ENCODE results near the gene ACTR8. TPM values are rescaled to one million over a fixed set of nuclear protein-coding genes. Genes with fewer than 3 reads are reported as not detected.
A peak's percentile ranks its signal among the peaks of the same experiment; 100 is the strongest.

Gene ACTR8
- total RNA-seq, 6 donors from 2014 or later = 16.2 to 29.7 (median 20.4) TPM

GRCh38 chr3:53826048-53826447, 55.9 kb downstream of the ACTR8 start:
- H3K4me1 ChIP-seq = peaks cover 0 to 19% (median 0%) of the 10 kb centered on the region in 4 donors

GRCh38 chr3:53824795-53825194, 57.2 kb downstream of the ACTR8 start:
- peaks cover 0 to 2% (median 0%) of the 10 kb centered on the region in 4 donors for H3K36me3 ChIP-seq
- no peak overlapping the region for H3K27ac ChIP-seq
- DNase-seq (no peak), ATAC-seq (ENCODE audit: low FRiP score in 2 of 2) (no peak)
- H3K4me1 ChIP-seq = peaks cover 0 to 19% (median 0%) of the 10 kb centered on the region in 4 donors
- H3K27me3 ChIP-seq = no peaks in the 10 kb centered on the region
- no peaks in the 10 kb centered on the region for H3K9me3 ChIP-seq
- TF ChIP-seq EP300 (IDR thresholded peaks at IDR 0.05) = no peak
- TF ChIP-seq POLR2A (IDR thresholded peaks at IDR 0.05) = no peak
- no peak for TF ChIP-seq CTCF (IDR thresholded peaks at IDR 0.05)
- TF ChIP-seq POLR2AphosphoS5 (IDR thresholded peaks at IDR 0.05) = no peak
- WGBS, 2 donors = 90 to 95% methylated on average over 4 of the region's 4 CpGs
- no peak overlapping the region for H3K4me3 ChIP-seq

More at GRCh38 chr3:53826048-53826447, 55.9 kb downstream of the ACTR8 start:
- H3K27me3 ChIP-seq = no peaks in the 10 kb centered on the region
- no peaks in the 10 kb centered on the region for H3K36me3 ChIP-seq
- ATAC-seq (ENCODE audit: low FRiP score in 2 of 2) (no peak), DNase-seq (no peak)
- TF ChIP-seq POLR2A (IDR thresholded peaks at IDR 0.05) = no peak
- TF ChIP-seq EP300 (IDR thresholded peaks at IDR 0.05) = no peak
- no peak for TF ChIP-seq POLR2AphosphoS5 (IDR thresholded peaks at IDR 0.05)
- no peak for TF ChIP-seq CTCF (IDR thresholded peaks at IDR 0.05)
- no peak overlapping the region for H3K27ac ChIP-seq
- H3K9me3 ChIP-seq = no peaks in the 10 kb centered on the region
- WGBS, 2 donors = 68 to 80% methylated on average over 1 of the region's 1 CpG
- H3K4me3 ChIP-seq = no peak overlapping the region

GRCh38 chr3:53823956-53824657, 57.8 kb downstream of the ACTR8 start:
- no peak overlapping the region for H3K4me3 ChIP-seq
- ATAC-seq (ENCODE audit: low FRiP score in 2 of 2) = no peak
- 67 to 80% methylated on average over 5 to 10 of the region's 10 CpGs for WGBS, 2 donors
- peaks cover 0 to 2% (median 2%) of the 10 kb centered on the region in 4 donors for H3K36me3 ChIP-seq
- no peaks in the 10 kb centered on the region for H3K9me3 ChIP-seq
- DNase-seq = no peak
- TF ChIP-seq POLR2A (IDR thresholded peaks at IDR 0.05) (no peak), POLR2AphosphoS5 (IDR thresholded peaks at IDR 0.05) (no peak), CTCF (IDR thresholded peaks at IDR 0.05) (no peak), EP300 (IDR thresholded peaks at IDR 0.05) (no peak)
- H3K27ac ChIP-seq = no peak overlapping the region
- no peaks in the 10 kb centered on the region for H3K27me3 ChIP-seq
- H3K4me1 ChIP-seq = peaks cover 0 to 17% (median 0%) of the 10 kb centered on the region in 4 donors

- ATAC-seq (ENCODE audit: low FRiP score in 2 of 2) (no peak), DNase-seq (peak in 1 of 2 donors; percentile 80)
- Histone ChIP-seq H3K27ac (no peak overlapping the region), H3K9me3 (no peaks in the 10 kb centered on the region), H3K4me1 (peaks cover 0 to 9% (median 0%) of the 10 kb centered on the region in 4 donors), H3K36me3 (peaks cover 0 to 10% (median 4%) of the 10 kb centered on the region in 4 donors), H3K4me3 (no peak overlapping the region), H3K27me3 (no peaks in the 10 kb centered on the region)
- TF ChIP-seq CTCF (IDR thresholded peaks at IDR 0.05) (no peak), POLR2AphosphoS5 (IDR thresholded peaks at IDR 0.05) (no peak), EP300 (IDR thresholded peaks at IDR 0.05) (no peak), POLR2A (IDR thresholded peaks at IDR 0.05) (no peak)
- 94 to 96% methylated on average over 22 to 62 of the region's 67 CpGs for WGBS, 2 donors
Observed at GRCh38 chr3:53823026-53823955, 58.7 kb downstream of the ACTR8 start.

All from upper lobe of left lung (tissue), 6 donors.